T-helper 17 cell (primary cell): ENCODE data around the gene CUX1. TPM values are rescaled to one million over a fixed set of nuclear protein-coding genes. Genes with fewer than 3 reads are reported as not detected.
"Not testable (repeated sequence)": the region's sequence is repeated elsewhere in the genome, so short reads cannot be mapped to it uniquely, and the experiment has no call there.

Source experiments
- ATAC-seq: fragments of 150-1000 bp; cut with Tn5 transposase; 2 replicates; pipeline ENCODE4 v1.10.0; 2021; ENCODE audit warnings: mild to moderate bottlenecking, moderate library complexity
- DNase-seq, 3 donors: peaks; one replicate each; pipeline versions ENCODE4 v3.0.0 to v3.0.0-alpha.2; 2020 to 2021
- H3K9me3 ChIP-seq: one replicate; pipeline ENCODE4 v1.7.0; 2013; ENCODE audit warnings: low read length, mild to moderate bottlenecking; ENCODE audit not compliant: control insufficient read depth, poor library complexity, severe bottlenecking
- H3K27ac Mint-ChIP-seq: one replicate; pipeline ENCODE4 v1.8.0; 2022; ENCODE audit warnings: mild to moderate bottlenecking, moderate library complexity, mixed read lengths
- H3K27me3 Mint-ChIP-seq: one replicate; pipeline ENCODE4 v1.8.0; 2022; ENCODE audit warnings: mixed read lengths
- H3K36me3 Mint-ChIP-seq: one replicate; pipeline ENCODE4 v1.8.0; 2022; ENCODE audit warnings: low read depth, mixed read lengths
- H3K4me1 Mint-ChIP-seq: one replicate; pipeline ENCODE4 v1.8.0; 2022; ENCODE audit warnings: mild to moderate bottlenecking, mixed read lengths
- H3K4me3 Mint-ChIP-seq: one replicate; pipeline ENCODE4 v1.8.0; 2022; ENCODE audit warnings: mild to moderate bottlenecking, moderate library complexity, mixed read lengths
- total RNA-seq, 4 donors: library from RNA in 2 of 4; stranded (reverse) in 2 of 4; gene quantifications; one replicate each; pipeline ENCODE4 v1.2.3 and lab custom pipeline; 2022 to 2026

Gene CUX1
- total RNA-seq, 2 donors from 2014 or later, result 35.6 to 52.8 TPM

DNA sequence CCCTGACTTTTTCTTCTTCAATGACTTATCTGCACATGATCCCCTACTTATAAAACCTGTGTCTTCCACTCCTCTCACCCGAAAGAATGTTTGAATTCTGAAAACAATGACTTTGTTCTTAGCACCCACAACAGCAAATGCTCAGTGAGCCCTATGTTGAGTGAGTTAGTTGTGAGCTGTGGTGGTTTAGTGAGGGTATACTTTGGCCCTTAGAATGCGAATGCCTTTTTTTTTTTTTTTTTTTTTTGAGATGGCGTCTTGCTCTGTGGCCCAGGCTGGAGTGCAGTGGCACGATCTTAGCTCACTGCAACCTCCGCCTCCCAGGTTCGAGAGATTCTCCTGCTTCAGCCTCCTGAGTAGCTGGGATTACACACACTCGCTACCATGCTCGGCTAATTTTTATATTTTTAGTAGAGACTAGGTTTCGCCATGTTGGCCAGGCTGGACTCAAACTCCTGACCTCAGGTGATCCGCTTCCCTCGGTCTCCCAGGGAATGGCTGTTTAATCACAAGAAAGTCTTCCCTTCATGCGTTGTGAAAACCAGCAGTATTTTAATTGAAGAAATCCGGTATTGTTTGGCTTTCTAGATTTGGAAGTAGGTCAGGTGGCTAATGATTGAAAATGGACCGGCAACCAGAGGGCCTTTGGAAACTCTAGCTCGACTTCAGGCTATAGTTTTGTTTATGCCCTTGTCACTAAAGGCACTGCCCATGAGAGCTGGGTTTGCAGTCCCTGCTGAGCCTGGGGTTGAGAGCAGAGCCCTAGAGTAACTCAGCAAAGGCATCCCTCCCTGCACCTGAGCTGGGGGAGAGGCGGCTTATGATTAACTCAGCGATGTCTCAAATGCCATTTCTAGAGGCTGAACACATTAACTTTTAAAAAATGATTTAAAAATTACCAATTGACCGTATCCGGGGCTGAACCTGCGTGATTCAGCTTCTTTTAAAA, 41.3 kb downstream of the CUX1 start:
- no peak for ATAC-seq
- H3K4me3 Mint-ChIP-seq, result peak overlapping the region; percentile 28
- H3K27me3 Mint-ChIP-seq, result no peaks in the 10 kb centered on the region
- H3K4me1 Mint-ChIP-seq, result peaks cover 40% of the 10 kb centered on the region
- no peaks in the 10 kb centered on the region for H3K36me3 Mint-ChIP-seq
- H3K27ac Mint-ChIP-seq, result peak overlapping the region; percentile 45
- H3K9me3 ChIP-seq, result no peaks in the 10 kb centered on the region
- DNase-seq, result no peak

DNA sequence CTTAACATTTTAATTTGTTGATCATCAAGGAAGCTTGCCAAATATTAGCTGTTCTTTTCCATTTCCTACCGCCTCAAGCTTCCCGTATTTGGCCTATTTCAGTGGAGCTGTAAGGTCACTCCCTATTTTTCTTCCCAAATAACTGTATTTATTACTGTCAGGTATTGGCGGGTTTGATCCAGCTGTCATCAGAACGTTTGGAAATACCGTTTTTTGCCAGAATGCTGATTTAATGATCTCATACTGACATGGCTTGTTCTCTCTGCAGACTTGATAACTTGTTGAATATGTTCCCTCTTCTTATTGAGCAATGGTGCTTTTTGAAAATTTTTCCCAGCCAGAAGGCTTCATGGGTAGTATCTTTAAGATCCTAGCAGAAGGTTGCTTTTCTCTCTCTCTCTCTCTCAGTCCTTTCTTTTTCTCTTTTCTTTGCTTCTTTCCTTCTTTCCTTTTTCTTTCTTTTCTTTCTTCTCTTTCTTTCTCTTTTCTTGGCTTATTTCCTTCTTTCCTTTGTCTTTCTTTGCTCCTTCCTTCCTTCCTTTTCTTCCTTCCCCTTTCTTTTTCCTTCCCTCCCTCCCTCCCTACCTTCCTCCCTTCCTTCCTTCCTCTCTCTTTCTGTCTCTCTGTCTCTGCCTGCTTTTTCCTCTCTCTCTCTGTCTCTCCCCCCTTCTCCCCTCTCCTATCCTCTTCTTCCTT, 42.1 kb downstream of the CUX1 start:
- Mint-ChIP-seq H3K4me1 (peaks cover 37% of the 10 kb centered on the region), H3K36me3 (no peaks in the 10 kb centered on the region), H3K4me3 (no peak overlapping the region), H3K27ac (peak overlapping the region; percentile 45), H3K27me3 (no peaks in the 10 kb centered on the region)
- DNase-seq, result no peak
- no peak for ATAC-seq
- no peaks in the 10 kb centered on the region for H3K9me3 ChIP-seq

DNA sequence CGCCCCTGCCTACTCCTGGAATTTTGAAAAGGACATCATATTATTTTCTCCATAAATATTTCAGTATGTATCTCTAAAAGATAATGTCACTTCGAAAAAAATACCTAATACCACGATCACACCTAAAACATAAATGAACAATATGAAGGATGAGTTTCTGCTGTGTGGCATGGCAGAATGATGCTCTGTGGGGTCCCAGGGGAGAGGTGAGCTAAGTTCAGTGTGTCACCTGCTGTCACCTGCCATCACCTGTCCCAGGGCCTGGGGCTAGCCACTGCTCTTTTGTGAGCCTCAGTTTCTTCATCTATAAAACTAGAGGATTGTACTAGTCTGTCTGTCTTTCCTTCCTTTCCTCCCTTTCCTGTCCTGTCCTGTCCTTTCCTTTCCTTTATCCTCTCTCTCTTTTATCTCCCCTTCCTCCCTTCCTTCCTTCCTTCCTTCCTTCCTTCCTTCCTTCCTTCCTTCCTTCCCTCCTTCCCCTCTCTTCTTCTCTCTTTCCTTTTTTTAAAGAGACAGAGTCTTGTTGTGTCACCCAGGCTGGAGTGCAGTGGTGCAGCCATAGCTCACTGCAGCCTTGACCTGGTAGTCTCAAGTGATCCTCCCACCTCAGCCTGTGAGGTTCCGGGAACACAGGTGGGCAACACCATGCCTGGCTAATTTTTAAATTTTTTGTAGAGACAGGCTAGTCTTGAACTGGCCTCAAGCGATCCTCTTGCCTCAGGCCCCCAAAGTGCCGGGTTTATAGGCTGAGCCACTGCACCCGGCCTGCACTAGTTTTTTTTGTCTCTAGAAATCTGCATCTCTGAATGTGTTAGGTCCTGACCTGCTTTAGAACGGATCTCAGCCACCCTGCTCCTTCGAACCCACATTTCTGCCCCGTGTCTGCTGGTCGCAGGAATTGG, 43.1 kb downstream of the CUX1 start:
- H3K27me3 Mint-ChIP-seq, result no peaks in the 10 kb centered on the region
- DNase-seq, result no peak
- peak overlapping the region; percentile 10 for H3K27ac Mint-ChIP-seq
- no peaks in the 10 kb centered on the region for H3K9me3 ChIP-seq
- no peak overlapping the region for H3K4me3 Mint-ChIP-seq
- H3K4me1 Mint-ChIP-seq, result peaks cover 38% of the 10 kb centered on the region
- no peak for ATAC-seq
- no peaks in the 10 kb centered on the region for H3K36me3 Mint-ChIP-seq

DNA sequence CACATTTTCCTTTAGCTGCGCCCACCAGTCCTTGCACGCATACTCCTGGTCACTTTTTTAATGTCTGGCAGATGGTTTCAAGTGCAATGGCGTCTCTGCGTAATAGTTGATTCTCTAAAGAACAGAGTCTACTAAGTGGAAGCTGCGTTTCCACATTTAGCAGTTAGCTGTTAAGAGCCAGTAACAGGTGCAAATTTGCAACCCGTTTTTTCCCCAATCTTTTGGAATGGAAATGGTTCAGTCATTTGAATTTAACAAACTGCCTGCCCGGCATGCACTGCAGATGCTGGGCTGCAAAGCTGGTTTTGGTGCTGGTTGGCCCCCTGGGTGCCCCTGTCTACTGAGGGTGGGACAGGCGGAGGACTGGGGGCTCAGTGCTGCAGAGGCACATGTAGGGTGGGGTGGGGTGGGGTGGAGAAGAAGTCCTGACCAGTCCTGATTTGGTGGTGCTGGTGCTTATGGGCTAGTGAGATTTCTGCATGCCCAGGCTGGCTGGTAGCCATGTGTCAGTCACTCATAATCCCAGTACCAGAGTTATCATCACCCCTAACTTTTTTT, 43.9 kb downstream of the CUX1 start:
- Mint-ChIP-seq H3K4me3 (no peak overlapping the region), H3K4me1 (peaks cover 38% of the 10 kb centered on the region), H3K27me3 (no peaks in the 10 kb centered on the region), H3K27ac (no peak overlapping the region), H3K36me3 (no peaks in the 10 kb centered on the region)
- DNase-seq, result no peak
- ATAC-seq, result no peak
- H3K9me3 ChIP-seq, result no peaks in the 10 kb centered on the region

DNA sequence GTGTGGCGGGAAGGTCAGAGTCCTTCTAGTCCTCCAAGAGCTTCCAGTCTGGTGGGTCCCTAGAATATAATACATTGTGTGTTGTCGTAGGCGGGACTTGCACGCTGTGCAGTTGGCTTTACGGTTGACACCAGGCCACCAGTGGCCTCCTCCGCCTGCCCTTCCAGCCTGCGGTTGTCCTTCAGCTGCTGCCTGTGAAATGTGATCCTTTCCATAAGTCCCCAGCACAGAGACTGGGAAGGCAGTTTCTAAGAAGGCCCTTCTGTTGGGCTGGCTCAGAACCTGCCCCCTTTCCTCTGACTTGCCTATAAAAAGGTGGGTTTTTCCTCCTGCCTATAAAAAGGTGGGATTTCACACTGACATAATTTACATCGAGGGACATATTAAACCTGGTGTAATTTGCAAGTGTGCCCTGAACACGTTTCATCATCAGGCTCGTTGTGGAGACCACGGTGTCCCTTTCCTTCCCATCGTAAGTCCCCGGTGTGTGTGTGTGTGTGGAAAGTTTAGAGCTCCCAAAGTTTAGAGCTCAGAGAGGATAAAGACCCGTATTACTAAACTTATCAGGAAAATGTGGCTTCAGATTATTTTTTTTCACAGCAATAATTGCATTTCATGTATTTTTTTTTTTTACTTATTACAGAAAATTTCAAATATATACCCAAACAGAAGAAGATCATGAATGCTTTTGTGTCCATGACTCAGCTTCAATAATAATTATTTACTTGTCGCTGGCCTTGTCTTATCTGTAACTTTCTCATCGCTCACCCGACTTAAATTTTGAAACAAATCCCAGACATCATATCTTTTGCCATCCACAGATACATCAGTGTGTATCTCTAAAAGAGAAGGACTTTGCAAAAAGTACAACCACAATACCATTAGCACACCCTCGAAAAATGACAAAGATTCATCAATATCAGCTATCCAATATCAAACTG, 45.1 kb downstream of the CUX1 start:
- peaks cover 26% of the 10 kb centered on the region for H3K4me1 Mint-ChIP-seq
- DNase-seq (no peak), ATAC-seq (no peak)
- H3K27ac Mint-ChIP-seq, result no peak overlapping the region
- H3K9me3 ChIP-seq, result no peaks in the 10 kb centered on the region
- H3K36me3 Mint-ChIP-seq, result no peaks in the 10 kb centered on the region
- H3K27me3 Mint-ChIP-seq, result no peaks in the 10 kb centered on the region
- no peak overlapping the region for H3K4me3 Mint-ChIP-seq

DNA sequence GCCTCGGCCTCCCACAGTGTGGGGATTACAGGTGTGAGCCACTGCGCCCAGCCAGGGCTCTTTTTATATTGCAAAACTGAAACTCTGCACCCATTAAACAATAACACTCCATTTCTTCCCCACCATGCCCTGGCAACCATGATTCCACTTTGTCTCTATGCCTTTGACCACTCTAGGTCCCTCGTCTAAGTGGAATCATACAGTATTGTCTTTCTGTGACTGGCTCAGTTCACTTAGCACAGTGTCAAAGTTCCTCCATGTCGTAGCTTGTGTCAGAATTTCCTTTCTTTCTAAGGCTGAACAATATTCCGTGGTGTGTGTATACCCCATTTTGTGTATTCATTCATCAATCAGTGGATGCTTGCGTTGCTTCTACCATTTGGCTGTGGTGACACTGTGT, 46.2 kb downstream of the CUX1 start:
- no peaks in the 10 kb centered on the region for H3K9me3 ChIP-seq
- peaks cover 22% of the 10 kb centered on the region for H3K4me1 Mint-ChIP-seq
- no peak overlapping the region for H3K4me3 Mint-ChIP-seq
- ATAC-seq, result no peak
- no peak for DNase-seq
- no peaks in the 10 kb centered on the region for H3K27me3 Mint-ChIP-seq
- H3K27ac Mint-ChIP-seq, result no peak overlapping the region
- no peaks in the 10 kb centered on the region for H3K36me3 Mint-ChIP-seq

DNA sequence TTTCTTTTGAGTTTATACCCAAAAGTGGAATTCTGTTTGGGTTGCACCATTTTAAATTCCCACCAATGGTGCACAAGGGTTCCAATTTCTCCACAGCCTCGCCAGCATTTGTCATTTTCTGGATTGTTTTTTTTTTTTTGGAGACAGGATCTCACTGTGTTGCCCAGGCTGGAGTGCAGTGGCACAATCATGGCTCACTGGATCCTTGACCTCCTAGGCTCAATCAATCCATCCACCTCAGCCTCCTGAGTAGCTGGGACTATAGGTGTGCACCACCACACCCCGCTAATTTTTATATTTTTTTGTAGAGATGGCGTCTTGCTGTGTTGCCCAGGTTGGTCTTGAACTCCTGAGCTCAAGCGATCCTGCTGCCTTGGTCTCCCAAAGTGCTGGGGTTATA, 46.6 kb downstream of the CUX1 start:
- peaks cover 22% of the 10 kb centered on the region for H3K4me1 Mint-ChIP-seq
- no peak for ATAC-seq

DNA sequence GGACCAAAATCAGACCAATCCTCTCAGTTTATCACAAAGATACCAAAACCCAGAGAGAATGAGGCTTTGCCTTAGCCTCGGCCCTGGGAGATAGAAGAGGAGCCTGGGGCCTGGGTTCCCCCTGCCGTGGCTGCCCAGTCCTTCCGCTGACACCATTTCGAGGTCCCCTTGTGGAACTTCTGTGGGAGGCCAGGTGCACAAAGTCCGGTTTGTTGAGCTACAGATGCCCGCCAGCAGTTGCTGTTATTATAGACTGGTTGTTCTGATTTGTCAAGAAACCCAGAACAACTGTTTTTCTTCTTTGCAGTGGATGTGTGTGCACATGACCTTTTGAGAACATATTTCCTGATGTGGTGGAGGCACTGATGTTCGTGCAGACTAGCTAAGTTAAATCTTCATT, 47.6 kb downstream of the CUX1 start:
- DNase-seq (no peak), ATAC-seq (no peak)
- Mint-ChIP-seq H3K27ac (no peak overlapping the region), H3K4me3 (no peak overlapping the region), H3K27me3 (no peaks in the 10 kb centered on the region), H3K4me1 (peaks cover 28% of the 10 kb centered on the region), H3K36me3 (no peaks in the 10 kb centered on the region)
- H3K9me3 ChIP-seq, result no peaks in the 10 kb centered on the region

More for the DNA sequence above, 46.6 kb downstream of the CUX1 start:
- no peak overlapping the region for H3K27ac Mint-ChIP-seq
- no peaks in the 10 kb centered on the region for H3K9me3 ChIP-seq
- H3K27me3 Mint-ChIP-seq, result no peaks in the 10 kb centered on the region
- no peaks in the 10 kb centered on the region for H3K36me3 Mint-ChIP-seq
- H3K4me3 Mint-ChIP-seq, result no peak overlapping the region
- no peak for DNase-seq

DNA sequence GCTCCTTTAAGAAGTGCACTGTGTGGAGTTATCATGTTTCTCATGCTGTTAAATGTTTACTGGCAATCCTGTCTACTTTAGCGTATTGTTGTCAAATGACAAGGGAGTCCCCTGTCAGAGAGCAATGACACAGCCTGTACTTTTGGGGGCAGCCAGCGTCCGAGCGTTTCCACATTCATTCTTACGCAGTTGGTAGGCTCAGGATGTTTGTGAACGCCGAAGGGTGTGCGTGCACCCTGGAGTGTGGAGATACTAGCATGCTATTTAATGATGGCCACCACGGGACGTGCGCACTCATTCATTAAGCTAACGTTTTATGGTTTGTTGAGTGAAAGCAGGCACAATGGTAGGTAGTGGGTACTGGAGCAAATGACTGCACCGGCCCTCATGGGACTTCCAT, 48.0 kb downstream of the CUX1 start:
- no peaks in the 10 kb centered on the region for H3K27me3 Mint-ChIP-seq
- no peak overlapping the region for H3K27ac Mint-ChIP-seq
- ATAC-seq, result no peak
- H3K4me1 Mint-ChIP-seq, result peaks cover 28% of the 10 kb centered on the region
- H3K9me3 ChIP-seq, result no peaks in the 10 kb centered on the region
- no peak for DNase-seq
- H3K36me3 Mint-ChIP-seq, result no peaks in the 10 kb centered on the region
- H3K4me3 Mint-ChIP-seq, result no peak overlapping the region

DNA sequence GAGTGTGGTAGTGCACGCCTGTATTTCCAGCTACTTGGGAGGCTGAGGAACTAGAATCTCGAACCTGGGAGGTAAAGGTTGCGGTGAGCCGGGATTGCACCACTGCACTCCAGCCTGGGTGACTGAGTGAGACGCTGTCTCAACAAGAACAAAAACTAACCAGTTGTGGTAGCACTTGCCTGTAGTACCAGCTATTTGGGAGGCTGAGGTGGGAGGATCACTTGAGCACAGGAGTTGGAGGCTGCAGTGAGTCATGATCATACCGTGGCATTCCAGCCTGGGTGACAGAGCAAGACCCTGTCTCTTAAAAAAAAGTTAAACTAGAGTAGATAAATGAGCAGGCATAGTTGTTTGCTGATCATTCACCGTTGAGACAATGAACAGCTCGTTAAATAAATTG, 48.9 kb downstream of the CUX1 start:
- DNase-seq, result no peak
- Mint-ChIP-seq H3K36me3 (no peaks in the 10 kb centered on the region), H3K27me3 (no peaks in the 10 kb centered on the region), H3K27ac (peak overlapping the region; percentile 29), H3K4me1 (peaks cover 27% of the 10 kb centered on the region), H3K4me3 (no peak overlapping the region)
- no peak for ATAC-seq
- no peaks in the 10 kb centered on the region for H3K9me3 ChIP-seq

DNA sequence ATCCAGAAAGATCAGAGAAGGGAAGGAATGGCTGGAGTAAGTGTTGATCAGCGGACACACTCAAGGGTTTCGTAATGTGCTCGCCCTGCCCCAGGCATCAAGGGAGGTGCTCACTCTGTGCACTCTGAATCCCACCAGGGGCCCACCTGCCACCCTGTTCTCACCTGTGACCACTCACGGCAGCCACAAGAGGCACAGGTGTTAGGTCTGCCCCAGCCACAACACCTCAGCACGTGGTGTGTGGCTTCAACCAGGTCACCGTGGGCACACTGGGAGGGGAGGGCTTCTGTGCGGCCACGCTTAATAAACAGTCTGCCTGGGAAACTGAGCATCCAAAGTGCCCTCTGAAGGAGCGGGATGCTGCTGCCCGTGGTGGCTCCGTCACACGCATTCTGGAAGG, 49.8 kb downstream of the CUX1 start:
- Mint-ChIP-seq H3K27ac (no peak overlapping the region), H3K36me3 (no peaks in the 10 kb centered on the region), H3K4me3 (no peak overlapping the region), H3K27me3 (no peaks in the 10 kb centered on the region), H3K4me1 (peaks cover 28% of the 10 kb centered on the region)
- H3K9me3 ChIP-seq, result no peaks in the 10 kb centered on the region
- no peak for DNase-seq
- ATAC-seq, result no peak

DNA sequence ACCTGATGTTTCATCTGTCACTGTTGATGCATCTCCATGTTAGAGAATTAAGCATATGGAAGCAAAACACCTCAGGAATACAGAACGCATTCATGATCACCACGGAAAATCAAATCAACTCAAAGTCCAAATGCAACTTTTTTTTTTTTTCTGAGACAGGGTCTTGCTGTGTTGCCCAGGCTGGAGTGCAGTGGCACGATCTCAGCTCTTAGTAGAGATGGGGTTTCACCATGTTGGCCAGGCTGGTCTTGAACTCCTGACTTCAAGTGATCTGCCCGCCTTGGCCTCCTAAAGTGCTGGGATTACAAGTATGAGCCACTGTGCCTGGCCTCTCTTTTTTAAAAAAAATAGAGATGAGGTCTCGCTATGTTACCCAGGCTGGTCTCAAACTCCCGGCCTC, 50.3 kb downstream of the CUX1 start:
- H3K27me3 Mint-ChIP-seq, H3K4me3 Mint-ChIP-seq, H3K36me3 Mint-ChIP-seq, DNase-seq, H3K27ac Mint-ChIP-seq, ATAC-seq, H3K9me3 ChIP-seq: not testable (repeated sequence)
- peaks cover 28% of the 10 kb centered on the region for H3K4me1 Mint-ChIP-seq
